Parathyroid adenoma (tissue), 2 donors: ENCODE data around the gene DIO1.

ENCODE experiments used
- H2AFZ ChIP-seq: fragments of 300-600 bp; sonication (generic); one replicate; pipeline ENCODE4 v1.7.0; 2017; ENCODE audit warnings: antibody characterized with exemption, mild to moderate bottlenecking
- H3K27ac ChIP-seq: fragments of 300-600 bp; sonication (generic); one replicate; pipeline ENCODE4 v1.7.0; 2017
- H3K27me3 ChIP-seq: fragments of 300-600 bp; sonication (generic); one replicate; pipeline ENCODE4 v1.7.0; 2017; ENCODE audit warnings: low read length; ENCODE audit not compliant: control insufficient read depth, insufficient read depth
- H3K36me3 ChIP-seq: fragments of 300-600 bp; sonication (generic); one replicate; pipeline ENCODE4 v1.7.0; 2017; ENCODE audit warnings: low read length; ENCODE audit not compliant: control insufficient read depth, insufficient read depth
- H3K4me1 ChIP-seq: fragments of 300-600 bp; sonication (generic); one replicate; pipeline ENCODE4 v1.7.0; 2017; ENCODE audit warnings: control low read depth
- H3K4me2 ChIP-seq: fragments of 300-600 bp; sonication (generic); one replicate; pipeline ENCODE4 v1.7.0; 2017; ENCODE audit warnings: low read length
- H3K4me3 ChIP-seq: fragments of 300-600 bp; sonication (generic); one replicate; pipeline ENCODE4 v1.7.0; 2017; ENCODE audit warnings: low read depth, low read length
- H3K79me2 ChIP-seq: fragments of 300-600 bp; sonication (generic); one replicate; pipeline ENCODE4 v1.7.0; 2017; ENCODE audit warnings: control low read depth
- H3K9ac ChIP-seq: fragments of 300-600 bp; sonication (generic); one replicate; pipeline ENCODE4 v1.7.0; 2017; ENCODE audit warnings: mild to moderate bottlenecking
- H3K9me3 ChIP-seq: fragments of 300-600 bp; sonication (generic); one replicate; pipeline ENCODE4 v1.7.0; 2017; ENCODE audit warnings: low read length; ENCODE audit not compliant: control insufficient read depth
- TF ChIP-seq, protein P1 (sequence below): fragments of 300-600 bp; sonication (generic); IDR thresholded peaks from one replicate; pipeline ENCODE4 v1.7.0; 2017; ENCODE audit warnings: antibody characterized with exemption, mild to moderate bottlenecking
- donor health status: primary hyperparathyroidism.

Gene DIO1

GRCh38 chr1:53893999-53894636 is at the start of gene DIO1:
TSS of gene DIO1 (plus strand) at chr1:53894187. CDS start at chr1:53894211, 24 bp downstream.
- H3K4me2 ChIP-seq: no peak within 1 kb of the TSS
- H3K36me3 ChIP-seq: no peaks in the 10 kb centered on the region
- H3K27me3 ChIP-seq: no peaks in the 10 kb centered on the region
- no peaks in the 10 kb centered on the region for H3K79me2 ChIP-seq
- no peak within 1 kb of the TSS for H3K27ac ChIP-seq
- no peak within 1 kb of the TSS for H3K4me3 ChIP-seq
- TF ChIP-seq, protein P1, sequence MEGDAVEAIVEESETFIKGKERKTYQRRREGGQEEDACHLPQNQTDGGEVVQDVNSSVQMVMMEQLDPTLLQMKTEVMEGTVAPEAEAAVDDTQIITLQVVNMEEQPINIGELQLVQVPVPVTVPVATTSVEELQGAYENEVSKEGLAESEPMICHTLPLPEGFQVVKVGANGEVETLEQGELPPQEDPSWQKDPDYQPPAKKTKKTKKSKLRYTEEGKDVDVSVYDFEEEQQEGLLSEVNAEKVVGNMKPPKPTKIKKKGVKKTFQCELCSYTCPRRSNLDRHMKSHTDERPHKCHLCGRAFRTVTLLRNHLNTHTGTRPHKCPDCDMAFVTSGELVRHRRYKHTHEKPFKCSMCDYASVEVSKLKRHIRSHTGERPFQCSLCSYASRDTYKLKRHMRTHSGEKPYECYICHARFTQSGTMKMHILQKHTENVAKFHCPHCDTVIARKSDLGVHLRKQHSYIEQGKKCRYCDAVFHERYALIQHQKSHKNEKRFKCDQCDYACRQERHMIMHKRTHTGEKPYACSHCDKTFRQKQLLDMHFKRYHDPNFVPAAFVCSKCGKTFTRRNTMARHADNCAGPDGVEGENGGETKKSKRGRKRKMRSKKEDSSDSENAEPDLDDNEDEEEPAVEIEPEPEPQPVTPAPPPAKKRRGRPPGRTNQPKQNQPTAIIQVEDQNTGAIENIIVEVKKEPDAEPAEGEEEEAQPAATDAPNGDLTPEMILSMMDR: no peak
- H3K9ac ChIP-seq: no peak within 1 kb of the TSS
- H3K9me3 ChIP-seq: no peaks in the 10 kb centered on the region
- peaks cover 5% of the 10 kb centered on the region for H3K4me1 ChIP-seq
- H2AFZ ChIP-seq: no peak within 1 kb of the TSS

GRCh38 chr1:53847980-53848379 is 46.0 kb upstream of the DIO1 start:
- H3K36me3 ChIP-seq: no peaks in the 10 kb centered on the region
- no peak overlapping the region for H3K27ac ChIP-seq
- no peak overlapping the region for H3K9ac ChIP-seq
- no peak overlapping the region for H2AFZ ChIP-seq
- TF ChIP-seq, protein P1: no peak
- H3K27me3 ChIP-seq: no peaks in the 10 kb centered on the region
- H3K79me2 ChIP-seq: no peaks in the 10 kb centered on the region
- no peak overlapping the region for H3K4me3 ChIP-seq
- no peaks in the 10 kb centered on the region for H3K4me1 ChIP-seq
- no peak overlapping the region for H3K4me2 ChIP-seq
- H3K9me3 ChIP-seq: no peaks in the 10 kb centered on the region

GRCh38 chr1:53850082-53850673 is 43.8 kb upstream of the DIO1 start:
- no peak overlapping the region for H3K4me2 ChIP-seq
- H3K4me3 ChIP-seq: no peak overlapping the region
- H3K27me3 ChIP-seq: no peaks in the 10 kb centered on the region
- TF ChIP-seq, protein P1: no peak
- no peaks in the 10 kb centered on the region for H3K4me1 ChIP-seq
- no peak overlapping the region for H2AFZ ChIP-seq
- H3K27ac ChIP-seq: no peak overlapping the region
- no peaks in the 10 kb centered on the region for H3K36me3 ChIP-seq
- H3K9me3 ChIP-seq: no peaks in the 10 kb centered on the region
- H3K79me2 ChIP-seq: no peaks in the 10 kb centered on the region
- H3K9ac ChIP-seq: no peak overlapping the region

DNA sequence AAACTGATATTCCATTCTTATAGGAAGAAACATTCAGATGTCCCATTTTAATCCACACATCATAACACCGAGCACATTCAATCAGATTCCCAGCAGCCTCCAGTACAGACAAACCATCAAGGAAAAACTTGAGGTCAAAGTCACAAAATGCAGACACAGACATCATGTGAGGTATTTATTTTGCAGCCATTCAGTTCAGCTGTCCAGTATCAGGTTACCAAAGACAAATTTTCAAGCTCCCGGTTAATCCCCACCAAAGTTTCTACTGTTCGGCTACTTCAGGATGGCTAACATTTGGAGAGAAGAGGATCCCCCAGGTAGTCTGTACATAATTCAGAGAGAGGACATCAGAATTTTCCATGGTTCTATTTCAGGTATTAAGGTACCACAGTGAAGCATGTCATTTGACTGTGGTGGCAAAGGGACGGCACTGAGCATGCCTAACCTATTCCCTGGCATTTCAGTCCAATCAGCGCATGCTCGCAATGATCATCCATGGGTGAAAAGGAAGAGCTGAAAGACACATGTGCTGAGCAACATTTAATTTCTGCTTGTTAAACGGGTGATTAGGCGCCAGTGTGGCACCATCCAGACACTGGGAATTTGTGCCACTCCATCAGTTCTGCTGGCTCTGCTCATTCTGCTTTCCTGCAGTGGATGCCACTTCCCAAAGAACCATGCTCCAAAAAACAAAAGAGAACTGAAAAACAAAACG is 42.3 kb upstream of the DIO1 start:
- no peak overlapping the region for H3K9ac ChIP-seq
- H2AFZ ChIP-seq: no peak overlapping the region
- H3K4me3 ChIP-seq: no peak overlapping the region
- H3K9me3 ChIP-seq: no peaks in the 10 kb centered on the region
- H3K4me2 ChIP-seq: no peak overlapping the region
- TF ChIP-seq, protein P1: no peak
- H3K27ac ChIP-seq: no peak overlapping the region
- H3K79me2 ChIP-seq: no peaks in the 10 kb centered on the region
- no peaks in the 10 kb centered on the region for H3K36me3 ChIP-seq
- H3K4me1 ChIP-seq: no peaks in the 10 kb centered on the region
- no peaks in the 10 kb centered on the region for H3K27me3 ChIP-seq
